ENCODE results near the gene HIVEP2.

HIVEP2 gene

DNA sequence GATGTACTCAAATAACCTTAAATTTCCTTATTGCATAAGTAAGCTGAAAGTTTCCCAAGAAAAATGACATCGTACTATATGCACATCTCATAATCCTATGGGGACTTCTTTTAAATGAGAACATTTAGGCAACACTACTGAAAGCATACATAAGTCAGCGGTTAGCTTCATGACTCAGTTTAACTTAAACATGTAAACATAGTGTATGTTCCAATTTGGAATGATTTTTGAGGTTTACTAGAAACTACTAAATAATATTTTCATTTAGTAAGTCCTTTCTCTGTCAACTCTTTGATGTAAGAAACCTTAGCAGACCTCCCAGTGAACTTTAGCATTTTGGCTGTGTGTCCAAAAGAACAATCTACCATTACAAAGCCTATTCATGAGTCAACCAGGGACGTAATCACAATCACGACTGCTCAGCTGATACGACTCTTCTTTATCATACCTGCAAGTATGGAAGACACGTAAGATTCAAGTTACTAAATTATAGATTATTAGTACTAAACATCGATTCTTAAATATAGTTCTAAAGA, 19.3 kb downstream of the HIVEP2 start:
- DNase-seq (ENCODE audit: low spot score): no peak

DNA sequence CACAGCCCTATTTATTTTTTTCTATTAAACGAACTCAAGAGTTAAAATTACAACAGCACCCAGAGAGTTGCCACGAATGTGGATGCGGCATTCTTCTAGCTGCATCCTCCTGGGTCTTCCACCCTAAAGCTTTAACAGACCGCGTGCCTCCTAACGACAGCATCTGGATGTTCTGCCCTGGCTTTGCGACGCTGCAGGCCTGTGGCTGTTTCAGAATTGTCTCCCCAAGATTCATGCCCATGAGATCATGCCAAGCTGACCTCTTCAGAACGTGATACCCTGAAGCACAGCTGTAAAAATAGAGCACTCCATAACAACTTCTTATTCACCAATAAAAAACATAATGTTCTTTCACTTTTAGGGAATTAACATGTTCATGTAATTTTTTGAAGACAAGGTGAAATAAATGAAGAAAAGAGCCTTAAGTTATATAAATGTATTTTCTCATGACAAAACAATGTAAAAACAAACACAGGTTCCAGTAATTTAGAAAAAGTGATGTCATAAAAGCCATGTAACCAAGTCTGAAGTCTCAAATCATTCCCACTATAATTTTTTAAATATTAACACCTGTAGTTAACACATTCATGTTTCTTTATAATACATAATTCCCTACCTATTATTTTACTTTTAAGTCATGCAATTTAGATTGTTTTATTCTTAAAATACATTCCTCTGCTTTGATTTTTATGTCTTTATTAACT, 26.5 kb downstream of the HIVEP2 start:
- DNase-seq (ENCODE audit: low spot score): no peak

- DNase-seq (ENCODE audit: low spot score): no peak
Observed at GRCh38 chr6:142916881-142917280, 28.1 kb downstream of the HIVEP2 start.

DNA sequence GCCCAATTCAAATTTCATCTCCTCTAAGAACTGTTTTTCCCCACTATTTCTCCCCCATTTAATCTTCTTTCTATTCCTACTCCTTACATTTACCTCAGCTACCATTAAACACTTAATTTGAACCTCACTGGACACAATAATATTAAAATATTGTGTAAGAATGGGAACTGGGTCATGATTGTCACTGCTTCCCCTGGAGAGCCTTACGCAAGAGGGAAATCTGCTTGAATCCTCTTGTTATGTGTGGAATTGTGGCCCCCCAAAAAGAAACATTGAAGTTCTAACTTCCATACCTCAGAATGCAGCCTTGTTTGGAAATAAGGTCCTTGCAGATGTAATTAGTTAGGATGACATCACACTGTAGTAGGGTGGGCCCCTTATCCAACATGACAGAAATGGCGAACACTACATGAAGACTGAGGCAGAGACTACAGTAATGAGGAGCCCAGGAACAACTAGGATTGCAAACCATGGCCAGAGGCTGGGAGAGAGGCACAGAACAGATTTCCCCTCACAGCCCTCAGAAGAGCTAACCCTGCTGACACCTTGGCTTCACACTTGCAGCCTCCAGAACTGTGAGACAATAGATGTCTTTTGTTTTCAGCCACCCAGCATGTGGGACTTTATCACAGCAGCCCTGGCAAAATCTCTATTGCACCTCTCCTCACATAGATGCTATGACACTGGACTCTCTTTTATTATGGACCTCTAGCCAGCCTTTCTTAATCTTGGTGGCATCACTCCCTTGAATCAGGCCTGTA, 29.9 kb downstream of the HIVEP2 start:
- DNase-seq (ENCODE audit: low spot score): no peak

DNA sequence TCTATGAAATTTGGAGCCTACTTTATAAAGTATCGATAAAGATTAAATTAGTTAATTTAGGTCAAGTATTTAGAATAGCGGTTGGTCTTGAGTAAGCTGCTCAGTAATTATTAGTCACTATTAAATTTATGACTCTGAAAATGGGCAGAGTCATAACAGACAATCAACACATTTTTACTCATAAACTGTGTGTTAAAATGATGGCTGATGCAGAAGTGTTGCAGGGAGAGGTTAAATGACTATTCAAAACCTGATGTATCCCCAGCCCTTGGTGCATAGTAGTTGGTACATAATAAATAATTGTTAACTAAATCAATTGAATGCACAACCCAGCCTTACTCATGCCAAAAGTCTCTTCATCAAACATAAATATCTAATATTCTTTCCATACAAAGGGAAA, 30.6 kb downstream of the HIVEP2 start:
- DNase-seq (ENCODE audit: low spot score): no peak

DNA sequence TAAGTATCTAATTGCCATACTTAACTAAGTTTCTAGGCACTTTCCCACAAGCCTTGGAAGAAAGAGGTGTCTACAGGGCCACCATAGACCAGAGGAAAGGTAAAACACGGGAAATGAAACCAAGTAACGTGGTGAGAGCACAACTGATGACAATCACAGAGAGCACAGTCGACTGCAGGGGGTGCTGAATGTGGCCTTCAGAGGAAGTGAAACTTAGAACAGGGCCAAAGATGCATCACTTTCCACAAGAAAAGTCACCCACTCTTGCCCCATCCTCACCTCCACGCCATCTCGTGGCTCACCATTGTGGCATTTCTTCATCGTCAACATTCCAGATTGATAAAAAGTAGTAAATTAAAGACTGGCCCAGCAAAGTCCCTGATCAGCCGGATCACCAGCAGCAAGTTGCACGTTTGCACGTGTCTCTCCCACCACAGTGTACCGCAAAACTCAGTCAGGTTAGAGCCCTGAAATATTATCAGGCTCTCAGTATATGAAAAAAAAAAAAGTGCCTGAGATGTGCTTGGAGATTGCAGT, 31.4 kb downstream of the HIVEP2 start:
- DNase-seq (ENCODE audit: low spot score): no peak

DNA sequence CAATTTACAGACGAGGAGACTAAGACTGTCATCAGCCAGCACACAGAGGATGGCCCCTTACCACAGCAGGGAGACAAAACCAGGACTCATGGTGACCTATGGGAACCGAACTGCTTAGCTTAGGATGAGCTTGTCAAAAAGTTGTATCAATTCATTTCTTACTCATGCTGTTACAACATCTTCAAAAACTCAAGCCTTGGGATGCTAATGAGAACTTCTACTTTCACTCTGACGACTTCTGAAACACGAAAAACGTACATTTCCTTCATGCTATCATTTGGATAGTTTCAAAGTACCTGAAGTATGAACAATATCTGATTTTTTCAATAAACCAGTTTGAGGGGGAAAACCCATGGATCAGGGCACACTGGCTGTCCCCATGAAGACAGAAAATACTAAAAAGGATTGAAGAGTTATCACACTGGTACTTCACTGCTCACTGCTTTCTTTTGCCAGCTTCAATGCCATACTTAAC, 31.9 kb downstream of the HIVEP2 start:
- no peak for DNase-seq (ENCODE audit: low spot score)

GRCh38 chr6:142912125-142912524, 32.9 kb downstream of the HIVEP2 start:
- no peak for DNase-seq (ENCODE audit: low spot score)

- DNase-seq (ENCODE audit: low spot score): no peak
Observed at GRCh38 chr6:142911430-142911829, 33.5 kb downstream of the HIVEP2 start.

GRCh38 chr6:142909686-142910085, 35.3 kb downstream of the HIVEP2 start:
- DNase-seq (ENCODE audit: low spot score): no peak

- DNase-seq (ENCODE audit: low spot score): no peak
Observed at GRCh38 chr6:142908235-142908634, 36.7 kb downstream of the HIVEP2 start.

- DNase-seq (ENCODE audit: low spot score): no peak
Observed at GRCh38 chr6:142907544-142907943, 37.4 kb downstream of the HIVEP2 start.

GRCh38 chr6:142906945-142907470, 38.0 kb downstream of the HIVEP2 start:
- no peak for DNase-seq (ENCODE audit: low spot score)

DNA sequence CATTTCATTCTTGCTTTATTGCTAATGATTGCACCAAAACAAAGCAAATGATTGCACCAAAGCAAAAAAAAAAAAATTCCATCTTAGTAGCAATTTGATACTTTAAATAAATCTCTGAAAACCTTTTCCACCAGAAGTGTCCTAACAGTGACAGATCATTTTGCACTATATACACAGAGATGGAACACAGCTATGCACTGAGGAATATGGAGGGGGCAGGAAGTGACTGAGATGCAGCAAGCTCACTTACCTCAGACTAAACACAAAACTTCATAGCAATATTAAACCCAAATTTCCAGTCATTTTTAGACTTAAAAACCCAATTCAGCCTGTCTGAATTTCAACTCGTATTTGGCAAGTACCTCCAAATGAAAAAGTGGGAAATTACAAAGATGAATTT, 41.2 kb downstream of the HIVEP2 start:
- DNase-seq (ENCODE audit: low spot score): no peak

- peak; percentile 83 for DNase-seq (ENCODE audit: low spot score)
Observed at GRCh38 chr6:142902636-142903053, 42.3 kb downstream of the HIVEP2 start.

DNA sequence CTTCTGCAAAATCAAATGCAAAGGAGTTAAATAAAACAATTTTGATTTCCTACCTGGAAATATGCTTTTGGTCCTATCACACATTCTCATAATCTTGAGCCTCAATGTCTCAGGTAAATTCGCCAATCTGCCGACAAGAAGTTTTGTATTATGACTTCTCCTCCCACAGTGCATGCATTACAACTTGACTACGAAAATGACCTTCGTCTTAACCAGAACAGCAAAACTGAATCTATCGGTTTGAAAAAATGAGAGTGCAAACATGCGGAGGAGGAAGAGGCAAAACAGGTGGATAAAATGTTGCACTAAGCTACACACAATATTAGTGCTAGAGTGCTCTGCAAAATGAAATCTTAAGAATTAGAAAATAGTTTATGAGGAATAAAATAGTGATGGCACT, 43.4 kb downstream of the HIVEP2 start:
- DNase-seq (ENCODE audit: low spot score): no peak

DNA sequence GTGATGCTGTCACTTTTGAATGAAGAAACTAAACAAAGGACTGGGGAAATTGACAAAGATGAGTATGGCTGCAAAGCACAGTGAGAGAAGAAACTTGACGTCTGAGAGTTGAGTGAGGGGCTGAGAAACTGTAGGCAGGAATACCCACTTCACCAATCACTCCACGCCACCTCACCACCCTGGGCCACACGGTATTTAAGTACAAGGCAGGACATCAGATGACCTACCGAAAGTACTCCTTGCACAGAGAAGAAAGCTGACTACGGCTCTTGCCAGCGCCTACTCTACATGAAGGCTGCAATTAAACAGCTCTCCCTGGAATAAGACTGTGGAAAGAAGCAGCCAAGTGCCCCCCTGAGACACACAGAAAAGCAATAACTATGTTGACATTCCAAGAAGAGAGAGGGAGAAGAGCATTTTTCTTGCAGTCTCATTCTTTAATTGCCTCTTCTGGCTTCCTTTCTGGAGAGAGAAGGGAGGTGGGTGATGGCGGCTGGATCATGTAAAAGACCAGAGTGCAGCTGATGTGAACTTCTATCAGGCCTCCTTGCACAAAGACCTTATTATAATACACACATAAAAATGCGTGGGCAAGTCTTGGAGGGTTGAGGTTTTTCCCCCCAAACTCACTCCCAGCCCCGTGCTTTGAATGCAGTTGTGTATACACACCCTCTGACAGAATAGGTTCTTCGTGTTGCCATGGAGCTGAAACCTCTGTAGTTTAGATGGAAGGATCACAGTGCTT, 44.6 kb downstream of the HIVEP2 start:
- DNase-seq (ENCODE audit: low spot score): no peak

DNA sequence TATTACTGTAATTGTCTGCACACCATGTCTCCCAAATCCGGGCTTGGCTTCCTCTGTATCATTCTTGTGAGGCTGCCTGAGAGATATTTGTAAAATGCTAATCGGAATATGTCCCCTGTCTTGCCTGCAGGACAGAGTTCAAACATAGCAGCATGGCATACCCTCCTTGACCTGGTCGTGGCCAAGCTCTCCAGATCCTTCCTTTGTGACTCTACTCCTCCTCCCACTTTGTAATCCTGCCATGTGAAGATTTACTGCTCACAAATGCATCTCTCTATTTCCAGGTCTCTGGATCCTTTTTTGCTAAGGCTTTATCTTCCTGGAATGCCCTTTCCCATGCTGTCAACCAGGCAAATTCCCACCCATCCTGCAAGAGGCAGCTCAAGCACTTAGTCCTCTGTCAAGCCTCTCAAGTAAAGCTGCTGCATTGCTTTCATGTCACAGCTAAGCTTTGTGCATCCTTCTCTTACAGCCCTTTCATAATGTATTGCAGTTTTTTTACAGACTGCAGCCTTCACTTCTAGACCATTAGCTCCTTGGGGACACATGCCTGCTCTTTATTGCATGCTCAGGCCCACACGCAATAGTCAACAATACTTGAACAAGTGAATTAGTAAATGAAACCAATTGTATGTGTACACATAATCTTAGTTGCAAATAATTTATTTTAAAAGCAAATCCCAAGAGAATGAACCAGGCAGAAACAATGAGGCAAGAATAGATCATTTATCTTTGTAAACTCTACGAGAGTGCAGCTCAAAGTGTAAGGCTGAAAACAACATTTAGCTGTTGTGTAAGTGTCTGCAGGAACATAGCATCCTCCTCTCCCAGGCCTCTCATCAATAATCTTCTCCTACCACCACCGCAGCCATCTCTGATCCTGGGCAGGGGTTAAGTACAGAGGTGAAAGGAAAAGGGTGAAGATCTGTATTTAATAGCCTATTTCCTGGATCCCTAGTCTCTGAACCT, 45.8 kb downstream of the HIVEP2 start:
- no peak for DNase-seq (ENCODE audit: low spot score)

GRCh38 chr6:142897659-142898058, 47.3 kb downstream of the HIVEP2 start:
- no peak for DNase-seq (ENCODE audit: low spot score)

- DNase-seq (ENCODE audit: low spot score): no peak
Observed at GRCh38 chr6:142896732-142897131, 48.2 kb downstream of the HIVEP2 start.

DNA sequence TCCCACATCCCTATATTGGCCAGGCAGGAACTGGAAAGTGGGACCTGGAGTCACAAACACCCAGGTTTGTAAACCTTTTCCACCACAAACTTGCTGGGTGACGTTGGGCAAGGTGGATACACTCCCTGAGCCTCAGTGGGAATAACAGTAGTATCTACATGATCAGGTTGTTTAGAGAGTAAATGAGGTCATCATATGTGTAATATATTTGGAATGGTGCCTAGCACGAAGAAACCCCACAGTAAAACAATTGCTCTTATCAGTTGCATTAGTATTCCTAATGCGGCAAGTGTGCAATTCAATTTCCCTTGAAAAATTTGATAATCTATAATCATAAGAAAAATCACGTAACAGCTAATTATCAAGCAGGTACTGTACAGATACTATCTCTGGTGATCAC, 51.9 kb downstream of the HIVEP2 start:
- DNase-seq (ENCODE audit: low spot score): no peak

Measured in LoVo (cell line).